Natural killer cell (primary cell): ENCODE results near the gene CDKL1. TPM values are rescaled to one million over a fixed set of nuclear protein-coding genes. Genes with fewer than 3 reads are reported as not detected.

Experiments
- ATAC-seq, 3 donors: fragments of 150-1000 bp in 2 of 3; fragments of 200-7000 bp in 1 of 3; cut with Tn5 transposase; 1 replicate in 1 of 3; 2 replicates in 2 of 3; pipeline ENCODE4 v1.10.0; 2021; ENCODE audit warnings: mild to moderate bottlenecking in 2 of 3, moderate library complexity in 2 of 3
- DNase-seq, 2 donors: peaks; one replicate each; pipeline versions ENCODE4 v3.0.0 to v3.0.0-alpha.2; 2013 to 2021; ENCODE audit warnings: mixed read lengths in 1 of 2
- H3K27ac ChIP-seq: one replicate; pipeline ENCODE4 v1.5.1; 2013; ENCODE audit warnings: mild to moderate bottlenecking, low read length
- H3K27me3 ChIP-seq: one replicate; pipeline ENCODE4 v1.6.1; 2013; ENCODE audit warnings: low read length; ENCODE audit not compliant: control insufficient read depth, insufficient read depth
- H3K36me3 ChIP-seq: one replicate; pipeline ENCODE4 v1.6.1; 2013; ENCODE audit warnings: low read length; ENCODE audit not compliant: control insufficient read depth, insufficient read depth
- H3K4me1 ChIP-seq: one replicate; pipeline ENCODE4 v1.6.1; 2013; ENCODE audit warnings: low read length; ENCODE audit not compliant: control insufficient read depth, insufficient read depth
- H3K4me3 ChIP-seq: one replicate; pipeline ENCODE4 v1.5.1; 2013; ENCODE audit warnings: low read length
- H3K9me3 ChIP-seq: one replicate; pipeline ENCODE4 v1.6.1; 2013; ENCODE audit warnings: low read length; ENCODE audit not compliant: control insufficient read depth, insufficient read depth
- H3K27ac Mint-ChIP-seq, 2 donors: one replicate each; pipeline ENCODE4 v1.8.0; 2022; ENCODE audit warnings: mild to moderate bottlenecking in 2 of 2, mixed read lengths in 2 of 2, moderate library complexity in 1 of 2
- H3K27me3 Mint-ChIP-seq, 2 donors: one replicate each; pipeline ENCODE4 v1.8.0; 2022; ENCODE audit warnings: low read depth in 2 of 2, mixed read lengths in 2 of 2
- H3K36me3 Mint-ChIP-seq: one replicate; pipeline ENCODE4 v1.8.0; 2022; ENCODE audit warnings: mixed read lengths
- H3K4me1 Mint-ChIP-seq, 2 donors: one replicate each; pipeline ENCODE4 v1.8.0; 2022; ENCODE audit warnings: mixed read lengths in 2 of 2
- H3K4me3 Mint-ChIP-seq: one replicate; pipeline ENCODE4 v1.8.0; 2022; ENCODE audit warnings: mild to moderate bottlenecking, moderate library complexity, mixed read lengths
- H3K9me3 Mint-ChIP-seq, 2 donors: one replicate each; pipeline ENCODE4 v1.8.0; 2022; ENCODE audit warnings: mixed read lengths in 2 of 2
- WGBS: methylation state at CpG from one replicate; pipeline ENCODE4 v1.1.7; 2013; ENCODE audit warnings: missing lambda C conversion rate; ENCODE audit not compliant: insufficient coverage; 5-methylcytosine and 5-hydroxymethylcytosine counted together
- intact Hi-C: fragments of 100-400 bp; cut with micrococcal nuclease; formaldehyde crosslinking; loops from one replicate; pipeline ENCODE4 v1.14.2; 2022
- total RNA-seq, 4 donors: library from RNA; stranded (reverse); fragments of 120-200 nt in 1 of 4; gene quantifications; one replicate each; pipeline versions ENCODE4 v1.2.3 to v1.2.4, GENCODE V29; 2013 to 2022
- TF ChIP-seq, protein P1 (sequence below): fragments of 200-600 bp; IDR thresholded peaks from one replicate; pipeline ENCODE4 v1.8.0; 2022; ENCODE audit warnings: antibody characterized with exemption

CDKL1 gene
- total RNA-seq, 3 donors from 2014 or later (not counting 1 experiment from before 2014, with no cell fraction given): 12.4 to 16.7 (median 15.4) TPM

DNA sequence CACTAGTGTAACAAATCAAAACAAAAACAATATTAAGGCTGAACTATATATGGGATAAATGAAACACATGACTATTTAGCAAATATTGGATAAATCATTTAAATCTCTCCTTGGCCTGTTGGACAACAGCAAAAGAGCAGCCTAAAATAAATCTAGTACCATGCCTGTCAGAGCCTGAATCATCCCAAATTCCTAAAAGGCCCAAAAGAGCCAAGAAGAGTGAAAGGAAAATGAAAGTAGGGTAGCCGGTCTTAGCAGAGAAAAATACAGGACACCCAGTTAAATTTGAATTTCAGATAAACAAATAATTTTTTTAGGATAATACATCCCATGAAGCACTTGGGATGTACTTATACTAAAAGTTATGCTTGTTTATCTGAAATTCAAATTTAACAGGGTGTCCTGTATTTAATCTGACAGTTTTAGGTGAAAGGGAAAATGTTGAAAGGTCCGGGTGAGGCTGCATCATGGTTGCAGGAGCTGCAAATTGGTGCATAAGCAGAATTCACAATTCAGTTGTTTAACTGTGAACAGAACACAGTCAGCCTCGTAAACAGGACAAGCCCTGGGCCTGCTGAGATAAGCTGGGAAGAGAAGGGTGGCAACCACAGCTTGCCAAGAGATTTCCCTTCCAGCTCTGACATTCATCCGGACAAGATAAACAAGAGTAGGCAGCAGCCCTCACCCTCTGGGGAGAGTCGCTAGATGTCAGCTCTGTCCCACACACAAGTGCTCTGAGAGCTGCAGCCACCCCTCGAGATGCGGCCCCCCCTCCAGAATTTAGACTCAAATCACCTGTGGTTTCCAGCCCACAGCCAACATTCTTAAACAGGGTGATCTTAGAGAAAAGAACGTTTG is 54.2 kb downstream of the CDKL1 start:
- peak in 1 of 2 donors; percentile 68 for DNase-seq
- Histone ChIP-seq H3K4me3 (no peak overlapping the region), H3K36me3 (peaks cover 7% of the 10 kb centered on the region), H3K27me3 (no peaks in the 10 kb centered on the region), H3K4me1 (peaks cover 7% of the 10 kb centered on the region), H3K27ac (no peak overlapping the region), H3K9me3 (no peaks in the 10 kb centered on the region)
- Mint-ChIP-seq H3K27ac (peak overlapping the region in 1 of 2 donors; percentile 70), H3K36me3 (no peaks in the 10 kb centered on the region), H3K27me3 (no peaks in the 10 kb centered on the region), H3K4me1 (peaks cover 16 to 27% of the 10 kb centered on the region in 2 donors), H3K4me3 (peak overlapping the region; percentile 40), H3K9me3 (no peaks in the 10 kb centered on the region)
- 8% methylated on average over 7 of the region's 8 CpGs for WGBS
- intact Hi-C loops: loop anchor here (1.0 to 5.0 kb wide), 2 partner anchors 190 to 518 kb away; partner anchors contain the start of gene MAP4K5
- peak; percentile 86 to 99 (median 93) for ATAC-seq
- TF ChIP-seq, protein P1, sequence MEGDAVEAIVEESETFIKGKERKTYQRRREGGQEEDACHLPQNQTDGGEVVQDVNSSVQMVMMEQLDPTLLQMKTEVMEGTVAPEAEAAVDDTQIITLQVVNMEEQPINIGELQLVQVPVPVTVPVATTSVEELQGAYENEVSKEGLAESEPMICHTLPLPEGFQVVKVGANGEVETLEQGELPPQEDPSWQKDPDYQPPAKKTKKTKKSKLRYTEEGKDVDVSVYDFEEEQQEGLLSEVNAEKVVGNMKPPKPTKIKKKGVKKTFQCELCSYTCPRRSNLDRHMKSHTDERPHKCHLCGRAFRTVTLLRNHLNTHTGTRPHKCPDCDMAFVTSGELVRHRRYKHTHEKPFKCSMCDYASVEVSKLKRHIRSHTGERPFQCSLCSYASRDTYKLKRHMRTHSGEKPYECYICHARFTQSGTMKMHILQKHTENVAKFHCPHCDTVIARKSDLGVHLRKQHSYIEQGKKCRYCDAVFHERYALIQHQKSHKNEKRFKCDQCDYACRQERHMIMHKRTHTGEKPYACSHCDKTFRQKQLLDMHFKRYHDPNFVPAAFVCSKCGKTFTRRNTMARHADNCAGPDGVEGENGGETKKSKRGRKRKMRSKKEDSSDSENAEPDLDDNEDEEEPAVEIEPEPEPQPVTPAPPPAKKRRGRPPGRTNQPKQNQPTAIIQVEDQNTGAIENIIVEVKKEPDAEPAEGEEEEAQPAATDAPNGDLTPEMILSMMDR: peak; percentile 51

DNA sequence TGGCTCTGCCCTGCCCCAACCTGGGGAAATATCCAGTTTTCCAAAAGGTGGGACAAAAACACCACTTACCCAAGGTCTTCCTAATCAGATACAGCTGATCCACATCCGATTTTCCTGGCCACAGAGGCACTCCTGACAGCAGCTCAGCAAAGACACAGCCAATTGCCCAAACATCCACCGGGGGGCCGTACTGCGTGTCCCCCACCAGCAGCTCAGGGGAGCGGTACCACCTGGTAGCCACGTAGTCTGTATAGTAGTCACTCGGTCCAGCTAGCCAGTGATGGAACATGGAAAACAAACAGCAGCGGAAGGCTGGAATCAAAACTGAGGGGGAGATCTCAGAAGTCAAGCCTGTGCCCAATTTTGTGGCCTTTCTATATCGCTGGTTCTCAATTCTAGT is 55.7 kb downstream of the CDKL1 start:
- DNase-seq (no peak), ATAC-seq (no peak)
- H3K4me1 ChIP-seq: peaks cover 12% of the 10 kb centered on the region
- H3K27ac Mint-ChIP-seq: no peak overlapping the region
- H3K4me1 Mint-ChIP-seq: peaks cover 17 to 28% of the 10 kb centered on the region in 2 donors
- no peak overlapping the region for H3K4me3 ChIP-seq
- no peaks in the 10 kb centered on the region for H3K27me3 Mint-ChIP-seq
- H3K9me3 ChIP-seq: no peaks in the 10 kb centered on the region
- no peaks in the 10 kb centered on the region for H3K9me3 Mint-ChIP-seq
- H3K36me3 Mint-ChIP-seq: no peaks in the 10 kb centered on the region
- H3K27ac ChIP-seq: no peak overlapping the region
- peaks cover 7% of the 10 kb centered on the region for H3K36me3 ChIP-seq
- no peak overlapping the region for H3K4me3 Mint-ChIP-seq
- H3K27me3 ChIP-seq: no peaks in the 10 kb centered on the region
- intact Hi-C loops: loop anchor here (5.0 kb wide), 1 partner anchor 191 kb away; the partner anchor contains the start of gene MAP4K5
- TF ChIP-seq, protein P1: no peak
- 94% methylated on average over 8 of the region's 9 CpGs for WGBS

DNA sequence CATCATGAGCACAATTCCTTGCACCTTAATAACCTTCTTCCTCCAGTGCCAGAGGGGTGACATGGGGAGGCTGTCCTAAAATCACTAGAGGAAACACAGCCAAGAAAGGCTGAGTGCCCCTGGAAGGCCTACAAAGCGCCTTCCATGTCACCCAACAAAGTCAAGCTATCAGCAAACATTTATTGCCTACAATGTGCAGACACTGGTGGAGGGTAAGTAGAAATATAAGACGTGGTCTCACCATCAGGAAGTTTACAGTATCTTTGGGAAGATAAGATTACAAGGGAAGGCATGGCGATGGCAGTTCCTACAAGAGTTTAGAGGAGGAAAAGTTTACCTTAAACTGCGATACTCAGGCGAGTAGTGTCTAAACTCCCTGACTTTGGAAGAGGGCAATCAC is 56.6 kb downstream of the CDKL1 start:
- H3K9me3 Mint-ChIP-seq: no peaks in the 10 kb centered on the region
- Histone ChIP-seq H3K27me3 (no peaks in the 10 kb centered on the region), H3K4me1 (peaks cover 14% of the 10 kb centered on the region), H3K27ac (no peak overlapping the region), H3K9me3 (no peaks in the 10 kb centered on the region), H3K4me3 (no peak overlapping the region), H3K36me3 (peaks cover 7% of the 10 kb centered on the region)
- DNase-seq (no peak), ATAC-seq (no peak)
- H3K36me3 Mint-ChIP-seq: no peaks in the 10 kb centered on the region
- H3K4me1 Mint-ChIP-seq: peaks cover 22 to 36% of the 10 kb centered on the region in 2 donors
- WGBS: 100% methylated on average over 4 of the region's 5 CpGs
- TF ChIP-seq, protein P1: no peak
- no peak overlapping the region for H3K4me3 Mint-ChIP-seq
- no peaks in the 10 kb centered on the region for H3K27me3 Mint-ChIP-seq
- intact Hi-C loops: loop anchor here (5.0 kb wide), 1 partner anchor 192 kb away; the partner anchor contains the start of gene MAP4K5
- H3K27ac Mint-ChIP-seq: no peak overlapping the region
